Measurements from ENCODE around the gene IL9.
"Not testable (repeated sequence)": the region's sequence is repeated elsewhere in the genome, so short reads cannot be mapped to it uniquely, and the experiment has no call there.

The IL9 gene

GRCh38 chr5:135867599-135867998 lies 28.0 kb downstream of the IL9 start:
- DNase-seq = no peak

GRCh38 chr5:135866016-135866415 lies 29.6 kb downstream of the IL9 start:
- no peak for DNase-seq

DNA sequence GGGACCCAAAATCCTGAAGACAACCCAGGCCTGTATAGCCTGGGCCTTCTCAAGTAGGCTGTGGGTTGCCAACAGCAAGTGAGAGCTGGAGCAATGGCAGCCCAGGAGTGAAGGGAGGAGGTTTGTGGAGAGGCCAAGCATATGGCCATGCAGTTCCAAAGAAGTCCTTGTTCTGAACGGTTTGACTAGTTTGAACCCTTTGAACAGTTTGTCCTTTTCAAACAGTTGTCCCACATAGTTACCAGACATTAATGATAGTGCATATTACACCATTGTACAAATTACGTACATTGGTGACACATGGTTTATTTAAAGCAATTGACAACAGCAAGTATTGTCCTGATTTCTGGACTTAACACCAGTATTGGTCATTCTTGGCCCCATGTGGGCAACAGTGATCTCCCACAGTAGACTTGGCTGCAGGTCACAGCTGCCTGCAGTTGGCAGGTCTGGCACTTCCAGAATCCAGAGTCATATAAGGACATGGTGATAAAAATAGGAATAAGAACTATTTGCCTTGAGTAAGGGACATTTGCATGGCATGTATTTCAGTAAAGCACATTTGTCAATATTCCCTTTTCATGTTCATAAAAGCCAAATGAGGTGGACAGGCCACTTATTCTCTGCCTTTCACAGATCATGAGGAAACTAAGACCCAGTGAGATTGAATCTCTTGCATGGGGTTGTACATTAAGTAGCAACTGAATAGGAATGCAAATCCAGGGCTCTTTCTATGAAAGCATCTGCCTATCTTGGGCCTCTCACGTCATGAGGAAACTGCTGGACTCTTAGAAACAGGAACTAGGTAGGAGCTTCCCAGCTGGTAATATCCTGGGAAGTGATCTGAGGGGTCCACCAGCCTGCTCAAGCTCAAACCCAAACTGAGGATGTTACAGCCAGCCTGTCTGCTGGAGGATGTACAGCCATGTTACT lies 30.9 kb downstream of the IL9 start:
- DNase-seq = no peak

- no peak for DNase-seq
Observed at GRCh38 chr5:135862744-135863143, 32.9 kb downstream of the IL9 start.

DNA sequence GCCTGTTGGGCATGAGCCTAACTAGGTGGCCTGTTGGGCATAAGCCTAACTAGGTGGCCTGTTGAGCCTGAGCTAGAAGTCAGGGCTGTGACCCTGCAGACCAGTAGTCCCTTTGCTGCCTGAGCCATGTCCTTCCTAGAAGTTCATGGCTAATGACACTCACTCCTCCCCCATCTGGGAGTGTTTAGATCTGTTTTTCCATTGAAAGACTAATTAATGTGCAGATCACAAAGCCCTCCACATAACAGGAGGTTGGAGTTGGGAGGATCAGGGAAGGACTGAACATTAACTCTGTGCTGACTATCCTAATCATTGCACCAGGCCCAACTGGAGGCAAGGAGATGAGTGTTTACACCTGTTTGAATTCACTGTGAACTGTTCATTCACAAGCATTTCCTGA lies 33.6 kb downstream of the IL9 start:
- DNase-seq = no peak

DNA sequence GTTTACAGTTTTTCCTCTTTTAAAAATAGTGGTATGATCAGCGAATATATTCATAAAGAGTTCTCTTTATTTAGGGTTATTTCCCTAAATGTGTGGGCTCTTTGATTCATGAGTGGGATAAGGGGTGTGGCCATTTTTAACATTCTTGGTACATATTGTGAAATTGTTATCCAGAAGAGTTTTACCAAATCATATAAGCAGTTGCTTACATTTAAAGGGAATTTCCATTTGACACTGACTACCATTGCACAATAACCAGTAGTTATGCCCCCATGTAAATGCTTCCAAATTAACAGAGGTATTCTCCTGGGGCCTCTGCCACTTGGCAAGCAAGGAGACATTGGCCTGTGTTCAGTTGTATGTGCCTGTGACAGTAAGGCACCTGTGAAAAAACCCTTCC lies 34.0 kb downstream of the IL9 start:
- no peak for DNase-seq

- no peak for DNase-seq
Observed at GRCh38 chr5:135859641-135860040, 36.0 kb downstream of the IL9 start.

GRCh38 chr5:135859186-135859585 lies 36.5 kb downstream of the IL9 start:
- not testable (repeated sequence) for DNase-seq

DNA sequence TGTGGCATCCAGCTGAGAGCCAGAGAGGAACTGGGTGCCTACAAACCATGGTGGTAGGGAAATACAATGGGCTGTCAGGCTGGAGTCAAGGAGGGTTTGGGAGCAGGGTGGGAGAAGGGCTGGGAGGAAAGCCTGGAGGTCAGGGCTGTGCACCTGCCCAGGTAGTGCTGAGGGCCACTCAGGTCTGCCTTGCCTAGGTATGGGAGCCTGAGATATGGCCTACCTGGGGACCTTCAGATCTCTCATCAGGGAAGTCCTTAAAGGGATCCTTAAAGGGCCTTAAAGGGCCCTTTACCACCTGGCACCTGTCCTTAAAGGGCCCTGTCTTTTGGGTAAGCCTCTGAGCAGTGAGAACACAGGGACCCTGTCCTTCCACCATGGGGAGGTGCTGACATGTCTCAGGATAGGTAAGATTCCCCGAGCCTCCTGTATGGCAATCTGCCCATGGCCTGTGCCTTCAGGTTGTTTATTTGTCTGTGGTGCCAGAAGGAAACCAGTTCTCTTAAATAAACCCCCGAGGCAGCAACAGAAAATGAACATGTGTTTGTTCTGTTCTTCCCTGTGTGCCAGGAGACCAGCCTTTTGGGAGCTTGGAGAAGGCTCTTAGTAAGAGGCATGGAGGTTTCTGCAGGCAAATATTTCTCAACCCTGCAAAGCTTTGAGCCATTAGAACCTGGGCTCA lies 37.9 kb downstream of the IL9 start:
- DNase-seq = no peak

DNA sequence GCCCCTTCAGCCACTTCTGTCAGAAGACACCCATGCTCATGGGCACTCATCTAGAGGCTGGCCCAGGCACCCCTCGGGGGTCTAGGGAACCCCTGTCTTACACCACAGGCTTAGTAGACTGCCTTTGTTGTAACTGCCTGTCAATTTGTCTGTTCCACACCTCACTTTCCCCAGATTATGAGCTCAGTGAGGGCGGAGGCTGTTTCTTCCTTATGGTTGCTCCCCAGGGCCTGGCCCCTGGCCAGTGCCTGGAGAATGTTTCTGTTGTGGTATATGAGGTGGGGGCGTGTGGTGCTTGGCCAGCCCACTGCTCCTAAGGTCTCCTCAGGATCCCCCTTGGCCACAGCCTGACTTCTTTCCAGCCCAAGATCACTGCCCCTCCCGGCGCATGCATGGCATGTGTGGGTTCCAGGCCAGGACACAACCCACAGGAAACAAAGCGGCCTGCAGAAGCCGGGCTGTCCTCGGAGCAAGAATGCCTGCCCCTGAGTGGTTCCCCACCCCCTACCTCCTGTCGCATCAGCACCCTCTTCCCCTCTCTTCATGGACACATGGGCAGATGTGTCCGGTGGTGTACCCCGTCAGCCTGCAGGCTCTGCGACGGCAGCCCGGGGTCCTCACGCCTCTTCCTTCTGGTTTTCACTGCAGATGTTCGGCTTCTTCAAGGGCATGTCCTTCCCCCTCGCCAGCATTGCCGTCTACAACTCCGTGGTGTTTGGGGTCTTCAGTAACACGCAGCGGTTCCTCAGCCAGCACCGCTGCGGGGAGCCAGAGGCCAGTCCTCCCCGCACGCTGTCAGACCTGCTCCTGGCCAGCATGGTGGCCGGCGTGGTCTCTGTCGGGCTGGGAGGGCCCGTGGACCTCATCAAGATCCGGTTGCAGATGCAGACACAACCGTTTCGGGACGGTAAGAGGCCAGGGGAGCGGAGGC lies 43.5 kb downstream of the IL9 start:
- no peak for DNase-seq

DNA sequence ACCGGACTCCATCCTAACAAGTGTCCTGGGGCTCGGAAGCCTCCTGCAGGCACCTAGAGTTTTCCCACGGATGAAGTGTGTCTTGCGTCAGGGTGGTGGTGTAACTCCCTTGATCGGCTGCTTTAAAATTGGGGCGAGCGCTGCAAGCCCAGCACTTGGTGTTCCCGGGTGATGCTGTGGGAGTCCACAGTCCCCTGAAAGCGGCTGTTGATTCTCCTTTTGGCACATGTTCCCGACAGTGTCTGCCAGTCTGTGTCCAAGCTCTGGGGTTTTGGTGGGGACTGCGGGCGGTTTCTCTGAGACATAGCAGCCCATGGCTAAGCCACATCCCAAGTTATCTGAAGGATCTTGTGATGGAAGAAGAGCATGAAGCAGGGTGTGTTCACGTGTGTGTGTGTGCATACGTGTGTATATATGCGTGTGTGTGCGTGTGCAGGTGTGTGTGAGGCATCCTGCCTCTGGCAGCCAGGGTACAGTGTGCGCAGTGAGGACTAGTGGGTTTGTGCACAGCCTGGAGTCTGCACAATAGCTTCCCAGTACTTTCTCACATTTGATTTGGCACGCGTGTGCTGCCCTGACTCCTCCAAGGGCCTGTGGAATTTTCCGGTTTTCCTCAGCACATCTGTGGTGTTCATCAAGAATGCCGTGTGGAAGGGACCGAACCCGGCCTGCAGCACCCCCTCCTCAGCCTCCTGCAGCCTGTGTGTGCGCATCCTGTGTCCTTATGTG lies 44.3 kb downstream of the IL9 start:
- no peak for DNase-seq

GRCh38 chr5:135850671-135851070 lies 45.0 kb downstream of the IL9 start:
- DNase-seq = no peak

DNA sequence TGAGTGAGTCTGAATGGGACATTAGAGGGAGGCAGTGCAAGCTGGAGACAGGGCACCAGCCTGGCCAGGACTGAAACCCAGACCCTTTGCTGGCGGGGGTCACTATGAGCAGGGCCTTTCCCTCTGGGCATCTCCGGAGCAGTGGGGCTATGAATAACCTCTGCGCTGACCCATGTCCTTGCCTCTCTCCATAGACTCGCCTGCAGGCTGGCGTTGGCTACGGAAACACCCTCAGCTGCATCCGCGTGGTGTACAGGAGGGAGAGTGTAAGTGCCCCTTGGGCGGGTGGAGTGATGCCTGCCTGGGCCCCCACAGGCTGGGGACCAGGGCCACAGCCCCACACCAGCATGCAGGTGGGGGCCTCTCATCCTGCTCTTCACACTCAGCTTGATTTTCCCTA lies 45.4 kb downstream of the IL9 start:
- no peak for DNase-seq

- DNase-seq = no peak
Observed at GRCh38 chr5:135847976-135848375, 47.7 kb downstream of the IL9 start.

DNA sequence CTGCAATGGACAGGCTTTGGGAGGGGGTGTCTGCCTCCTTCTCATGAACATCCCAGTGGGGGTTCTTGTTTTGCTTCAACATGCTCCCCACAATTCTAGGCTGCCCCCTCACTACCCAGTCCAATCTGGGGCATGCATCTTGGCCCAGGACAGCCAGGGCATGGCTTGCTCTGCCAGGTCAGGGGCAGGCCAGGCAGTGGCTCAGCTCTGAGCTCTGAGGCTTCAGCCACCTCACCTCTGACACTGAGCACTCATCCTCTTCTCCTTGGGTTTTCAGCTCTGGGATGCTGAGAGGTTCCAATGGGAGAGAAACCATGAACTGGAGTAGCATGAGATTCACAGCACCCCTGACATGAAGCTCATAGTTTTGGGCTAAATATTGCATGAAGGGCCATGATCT lies 49.3 kb downstream of the IL9 start:
- no peak for DNase-seq

GRCh38 chr5:135843571-135844337 lies 51.9 kb downstream of the IL9 start:
- no peak for DNase-seq

DNA sequence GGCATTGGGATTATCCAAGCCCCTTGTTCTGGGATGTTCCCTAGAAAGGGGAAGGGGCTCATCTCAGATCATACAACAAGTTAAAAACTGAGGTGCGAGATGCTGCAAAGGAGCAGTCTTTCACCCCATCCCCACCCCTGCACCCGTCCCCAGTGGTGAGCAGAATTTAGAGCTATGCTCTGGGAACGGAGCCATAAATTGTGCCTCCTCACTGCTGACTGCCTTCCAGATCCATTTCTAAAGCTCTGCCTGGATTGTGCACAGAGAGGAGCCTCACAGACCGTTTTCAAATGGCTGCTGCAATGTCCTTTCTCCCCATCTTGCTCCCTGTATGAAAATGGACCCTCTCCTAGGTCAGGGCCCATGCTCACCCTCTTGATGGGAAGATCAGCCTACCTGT lies 52.9 kb downstream of the IL9 start:
- DNase-seq = no peak

All from SW 1271 (cell line).